CD14-positive monocyte (primary cell): ENCODE data around the gene TM7SF3. TPM values are rescaled to one million over a fixed set of nuclear protein-coding genes. Genes with fewer than 3 reads are reported as not detected.

Source experiments
- DNase-seq, 3 donors: peaks; one replicate each; pipeline ENCODE4 v3.0.0-alpha.2; 2011 to 2022
- H2AFZ ChIP-seq: 2 replicates; pipeline ENCODE4 v1.6.0; 2012; ENCODE audit warnings: mild to moderate bottlenecking, low read depth, low read length, inconsistent platforms; ENCODE audit not compliant: insufficient read depth, poor library complexity, severe bottlenecking
- H3K27ac ChIP-seq, 2 donors: 1 replicate in 1 of 2; 2 replicates in 1 of 2; pipeline ENCODE4 v1.5.1; 2012 to 2013; ENCODE audit warnings: low read length in 2 of 2, control low read depth in 1 of 2, inconsistent platforms in 1 of 2, low read depth in 1 of 2, mild to moderate bottlenecking in 1 of 2
- H3K27me3 ChIP-seq, 2 donors: one replicate each; pipeline versions ENCODE4 v1.6.0 to v1.6.1; 2011 to 2013; ENCODE audit warnings: low read length in 2 of 2; ENCODE audit not compliant: control insufficient read depth in 2 of 2, insufficient read depth in 2 of 2
- H3K36me3 ChIP-seq, 2 donors: replicated peaks in 1 of 2; 1 replicate in 1 of 2; 2 replicates in 1 of 2; pipeline versions ENCODE4 v1.5.1 to v1.6.1; 2012 to 2013; ENCODE audit warnings: low read length in 2 of 2, control low read depth in 1 of 2, inconsistent platforms in 1 of 2, mild to moderate bottlenecking in 1 of 2; ENCODE audit not compliant: insufficient read depth in 2 of 2, control insufficient read depth in 1 of 2
- H3K4me1 ChIP-seq, 2 donors: 1 replicate in 1 of 2; 2 replicates in 1 of 2; pipeline versions ENCODE4 v1.5.1 to v1.6.1; 2012 to 2013; ENCODE audit warnings: low read length in 2 of 2, control low read depth in 1 of 2, inconsistent platforms in 1 of 2, mild to moderate bottlenecking in 1 of 2, moderate library complexity in 1 of 2; ENCODE audit not compliant: insufficient read depth in 2 of 2, control insufficient read depth in 1 of 2
- H3K4me2 ChIP-seq: replicated peaks from 2 replicates; pipeline ENCODE3; 2012; ENCODE audit warnings: low read length, moderate library complexity, mild to moderate bottlenecking; ENCODE audit not compliant: poor library complexity, severe bottlenecking; ENCODE audit errors: extremely low read depth
- H3K4me3 ChIP-seq, 3 experiments: fragments of 200-600 bp in 1 of 3; sonication (generic) in 1 of 3; replicated peaks in 1 of 3; 1 replicate in 2 of 3; 2 replicates in 1 of 3; pipeline ENCODE4 v1.5.1; 2011 to 2013; ENCODE audit warnings: low read length in 3 of 3, mild to moderate bottlenecking in 3 of 3, control low read depth in 2 of 3, low read depth in 2 of 3, inconsistent platforms in 1 of 3, moderate library complexity in 1 of 3
- H3K79me2 ChIP-seq: 2 replicates; pipeline ENCODE4 v1.6.0; 2012; ENCODE audit warnings: mild to moderate bottlenecking, control low read depth, inconsistent platforms, low read length, moderate library complexity; ENCODE audit not compliant: insufficient read depth
- H3K9ac ChIP-seq: 2 replicates; pipeline ENCODE4 v1.6.0; 2017; ENCODE audit warnings: low read length, mild to moderate bottlenecking; ENCODE audit not compliant: insufficient read depth, poor library complexity, severe bottlenecking
- H3K9me3 ChIP-seq, 2 donors: replicated peaks in 1 of 2; 1 replicate in 1 of 2; 2 replicates in 1 of 2; pipeline versions ENCODE4 v1.5.1 to v1.6.1; 2012 to 2013; ENCODE audit warnings: low read length in 2 of 2, control low read depth in 1 of 2; ENCODE audit not compliant: control insufficient read depth in 1 of 2, insufficient read depth in 1 of 2
- H4K20me1 ChIP-seq: 2 replicates; pipeline ENCODE4 v1.6.0; 2012; ENCODE audit warnings: mild to moderate bottlenecking, low read length, control low read depth, moderate library complexity; ENCODE audit not compliant: insufficient read depth
- H3K27ac Mint-ChIP-seq, 7 donors: one replicate each; pipeline ENCODE4 v1.8.0; 2020; ENCODE audit warnings: mild to moderate bottlenecking in 7 of 7, mixed read lengths in 7 of 7, moderate library complexity in 6 of 7, inconsistent platforms in 2 of 7
- H3K27me3 Mint-ChIP-seq, 3 donors: one replicate each; pipeline ENCODE4 v1.8.0; 2021 to 2022; ENCODE audit warnings: low read depth in 3 of 3, mild to moderate bottlenecking in 3 of 3, mixed read lengths in 3 of 3, moderate library complexity in 3 of 3, inconsistent platforms in 1 of 3
- H3K36me3 Mint-ChIP-seq, 2 donors: one replicate each; pipeline ENCODE4 v1.8.0; 2020; ENCODE audit warnings: mixed read lengths in 2 of 2, inconsistent platforms in 1 of 2, mild to moderate bottlenecking in 1 of 2
- H3K4me1 Mint-ChIP-seq: one replicate; pipeline ENCODE4 v1.8.0; 2020; ENCODE audit warnings: mild to moderate bottlenecking, mixed read lengths
- H3K4me3 Mint-ChIP-seq, 2 donors: one replicate each; pipeline ENCODE4 v1.8.0; 2020; ENCODE audit warnings: mild to moderate bottlenecking in 2 of 2, mixed read lengths in 2 of 2, moderate library complexity in 1 of 2
- H3K9me3 Mint-ChIP-seq, 7 donors: one replicate each; pipeline ENCODE4 v1.8.0; 2020 to 2022; ENCODE audit warnings: mixed read lengths in 7 of 7, mild to moderate bottlenecking in 6 of 7, moderate library complexity in 6 of 7, inconsistent platforms in 2 of 7
- CTCF ChIP-seq: fragments of 200-600 bp; IDR thresholded peaks from one replicate; pipeline ENCODE4 v1.8.0; 2022; ENCODE audit warnings: antibody characterized with exemption, mild to moderate bottlenecking
- WGBS: methylation state at CpG from one replicate; pipeline ENCODE4 v1.1.5; 2013; ENCODE audit warnings: missing lambda C conversion rate; ENCODE audit not compliant: insufficient coverage; 5-methylcytosine and 5-hydroxymethylcytosine counted together
- intact Hi-C, 2 donors: fragments of 100-400 bp; cut with micrococcal nuclease; formaldehyde crosslinking; loops; one replicate each; pipeline versions ENCODE4 v1.15.0 to v1.15.1; 2023
- polyA plus RNA-seq, 3 donors: library from polyadenylated mRNA; depleted of rRNA in 1 of 3; unstranded in 2 of 3; stranded (reverse) in 1 of 3; fragments of 300-500 nt in 2 of 3; fragments of >200 nt in 1 of 3; fragmentation: Illumina TruSeq in 2 of 3; gene quantifications; 1 replicate in 2 of 3; 2 replicates in 1 of 3; pipeline ENCODE4 v1.2.3, GENCODE V29; 2012 to 2021

The TM7SF3 gene
- polyA plus RNA-seq, 3 donors: 36.3 to 85.9 (median 71.7) TPM

- peaks cover 19% of the 10 kb centered on the region in 2 donors for H3K4me1 ChIP-seq
- no peaks in the 10 kb centered on the region for H3K9me3 ChIP-seq
- no peak for TF ChIP-seq CTCF
- peaks cover 50 to 62% of the 10 kb centered on the region in 2 donors for H3K36me3 Mint-ChIP-seq
- peaks cover 33% of the 10 kb centered on the region for H3K79me2 ChIP-seq
- H3K27ac ChIP-seq: no peak overlapping the region
- H3K27ac Mint-ChIP-seq: no peak overlapping the region
- H3K4me3 ChIP-seq: no peak overlapping the region
- no peaks in the 10 kb centered on the region for H3K27me3 ChIP-seq
- no peak overlapping the region for H3K4me2 ChIP-seq
- intact Hi-C loops: no loop called here
- H3K36me3 ChIP-seq: peaks cover 45 to 79% of the 10 kb centered on the region in 2 donors
- no peak for DNase-seq
- H3K9me3 Mint-ChIP-seq: no peaks in the 10 kb centered on the region
- no peak overlapping the region for H3K4me3 Mint-ChIP-seq
- peaks cover 19% of the 10 kb centered on the region for H3K4me1 Mint-ChIP-seq
- no peak overlapping the region for H3K9ac ChIP-seq
- no peak overlapping the region for H2AFZ ChIP-seq
- WGBS: no CpG with 5 or more reads among the region's 4 CpGs
- H4K20me1 ChIP-seq: no peaks in the 10 kb centered on the region
- no peaks in the 10 kb centered on the region for H3K27me3 Mint-ChIP-seq
Observed at GRCh38 chr12:26991826-26992225, 22.4 kb downstream of the TM7SF3 start.

- Histone ChIP-seq H3K79me2 (peaks cover 30% of the 10 kb centered on the region), H3K4me3 (no peak overlapping the region), H4K20me1 (peaks cover 4% of the 10 kb centered on the region), H3K4me1 (peaks cover 14% of the 10 kb centered on the region in 2 donors), H3K9ac (no peak overlapping the region), H3K36me3 (peaks cover 36 to 78% of the 10 kb centered on the region in 2 donors), H3K4me2 (no peak overlapping the region), H3K9me3 (no peaks in the 10 kb centered on the region), H2AFZ (no peak overlapping the region), H3K27ac (peak overlapping the region in 1 of 2 donors; percentile 41), H3K27me3 (no peaks in the 10 kb centered on the region)
- TF ChIP-seq CTCF: no peak
- Mint-ChIP-seq H3K27me3 (peaks cover 0 to 2% (median 0%) of the 10 kb centered on the region in 3 donors), H3K4me3 (no peak overlapping the region), H3K27ac (peak overlapping the region in 5 of 7 donors; percentile 33 to 81 (median 53)), H3K9me3 (no peaks in the 10 kb centered on the region), H3K36me3 (peaks cover 50 to 66% of the 10 kb centered on the region in 2 donors), H3K4me1 (peaks cover 15% of the 10 kb centered on the region)
- intact Hi-C loops: no loop called here
- DNase-seq: no peak
- 78% methylated on average over 3 of the region's 4 CpGs for WGBS
Observed at GRCh38 chr12:26989873-26990272, 24.3 kb downstream of the TM7SF3 start.
